8988T (cell line): Measurements from ENCODE around the gene ADAM12.
"Not testable (repeated sequence)": the region's sequence is repeated elsewhere in the genome, so short reads cannot be mapped to it uniquely, and the experiment has no call there.

Source experiments
- DNase-seq: peaks from one replicate; pipeline ENCODE4 v3.0.0; 2011

The ADAM12 gene

DNA sequence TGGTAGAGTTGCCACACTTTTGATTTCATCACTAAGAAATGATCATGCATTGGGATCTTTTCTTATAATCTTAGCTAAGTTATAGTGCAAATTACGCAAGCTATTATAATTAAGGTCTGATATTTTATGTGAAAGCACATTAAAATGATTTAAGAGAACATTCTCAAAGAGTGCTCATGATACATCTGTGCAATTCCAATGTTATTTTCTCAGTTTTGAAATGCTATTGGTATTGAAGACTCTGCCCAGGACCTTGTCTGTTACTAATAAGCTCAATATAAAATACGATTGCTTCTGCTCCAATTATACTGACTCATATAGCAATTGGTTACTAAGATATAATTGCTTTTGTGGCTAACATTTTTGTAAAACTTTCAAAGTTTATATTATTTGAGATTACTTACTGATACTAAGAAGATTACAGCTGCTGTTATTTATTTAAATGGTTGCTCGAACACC is 180.9 kb downstream of the ADAM12 start:
- no peak for DNase-seq

- no peak for DNase-seq
These were observed 182.6 kb downstream of the ADAM12 start for GRCh38 chr10:126205486-126206205.

GRCh38 chr10:126204320-126204719 is 184.0 kb downstream of the ADAM12 start:
- DNase-seq: no peak

DNA sequence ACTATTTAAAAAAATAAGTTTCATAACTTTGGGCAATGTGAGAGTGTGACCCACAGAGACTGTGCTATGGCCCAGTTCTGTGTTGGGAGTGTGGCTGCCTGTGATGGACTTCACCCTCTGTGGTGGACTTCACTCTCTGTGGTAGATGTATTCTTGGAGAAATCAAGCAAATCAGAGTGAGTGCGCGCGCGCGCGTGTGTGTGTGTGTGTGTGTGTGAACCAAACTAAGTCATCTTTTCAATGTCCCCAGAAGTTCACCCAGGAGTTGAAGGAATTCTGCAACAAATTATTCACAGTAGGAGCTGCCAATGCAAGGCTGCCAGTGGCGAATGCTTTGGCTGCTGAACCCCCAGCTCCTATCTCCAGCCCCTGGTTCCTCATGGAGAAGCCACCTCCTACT is 184.5 kb downstream of the ADAM12 start:
- DNase-seq: no peak

- DNase-seq: no peak
These were observed 186.7 kb downstream of the ADAM12 start for GRCh38 chr10:126201603-126202002.

DNA sequence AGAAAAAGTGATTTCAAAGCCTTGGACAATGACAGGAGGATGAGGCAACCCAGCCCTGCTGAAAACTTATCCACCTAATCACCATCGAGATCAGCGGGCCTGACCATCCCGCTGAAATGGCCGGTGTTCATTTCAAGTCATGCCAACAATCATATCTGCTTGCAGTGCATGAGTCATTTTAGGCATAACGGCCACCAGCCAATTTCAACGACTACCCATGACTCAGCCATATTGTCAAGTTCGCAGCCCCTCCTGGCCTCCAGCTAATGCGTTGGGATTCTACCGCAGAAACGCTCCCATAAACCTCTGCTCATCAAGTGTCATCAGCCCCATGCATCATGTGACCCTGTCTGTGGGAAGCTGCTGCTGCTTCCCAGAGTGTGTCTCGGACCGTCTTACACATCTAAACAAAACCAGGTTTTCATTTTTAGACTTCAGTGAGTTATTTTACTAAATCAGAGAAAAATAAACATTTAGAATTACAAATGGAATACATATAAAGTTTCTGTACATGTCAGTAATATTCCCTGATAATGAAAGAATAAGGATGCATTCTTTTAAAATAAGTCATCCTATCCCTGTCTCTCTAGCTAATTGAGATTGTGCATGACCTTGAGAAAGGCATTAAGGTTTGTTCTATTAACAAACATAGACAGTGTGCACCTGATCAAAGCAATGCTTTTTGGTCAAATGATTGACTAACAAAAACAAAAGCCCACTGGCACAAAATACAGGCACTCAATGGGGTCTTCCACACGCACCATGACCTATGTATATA is 188.9 kb downstream of the ADAM12 start:
- DNase-seq: no peak

GRCh38 chr10:126198681-126199080 is 189.6 kb downstream of the ADAM12 start:
- DNase-seq: no peak

DNA sequence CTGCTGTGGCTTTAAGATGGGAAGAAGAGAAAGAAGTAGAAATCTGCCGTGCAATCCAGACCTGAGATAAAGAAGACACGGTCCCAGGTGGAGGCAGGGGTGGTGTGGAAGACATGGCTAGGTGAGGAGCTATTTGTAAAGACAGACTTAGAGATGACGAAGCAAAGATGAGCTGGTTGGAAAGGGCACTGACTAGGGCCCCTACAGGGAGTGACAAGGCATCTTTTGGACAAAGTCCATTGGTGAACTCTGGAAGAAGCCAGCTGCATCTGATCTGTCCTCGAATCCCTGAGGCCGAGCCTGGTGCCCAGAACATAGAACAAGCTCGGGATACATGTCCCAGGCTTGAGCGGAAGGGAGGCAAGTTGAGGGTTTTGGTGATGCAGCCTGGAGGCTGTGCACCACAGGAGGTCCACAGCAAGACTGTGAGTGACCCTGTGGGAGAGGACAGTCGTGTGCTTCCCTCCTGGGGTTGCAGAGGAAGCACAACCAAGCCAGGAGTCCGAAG is 191.2 kb downstream of the ADAM12 start:
- DNase-seq: no peak

GRCh38 chr10:126196281-126196680 is 192.0 kb downstream of the ADAM12 start:
- DNase-seq: no peak

DNA sequence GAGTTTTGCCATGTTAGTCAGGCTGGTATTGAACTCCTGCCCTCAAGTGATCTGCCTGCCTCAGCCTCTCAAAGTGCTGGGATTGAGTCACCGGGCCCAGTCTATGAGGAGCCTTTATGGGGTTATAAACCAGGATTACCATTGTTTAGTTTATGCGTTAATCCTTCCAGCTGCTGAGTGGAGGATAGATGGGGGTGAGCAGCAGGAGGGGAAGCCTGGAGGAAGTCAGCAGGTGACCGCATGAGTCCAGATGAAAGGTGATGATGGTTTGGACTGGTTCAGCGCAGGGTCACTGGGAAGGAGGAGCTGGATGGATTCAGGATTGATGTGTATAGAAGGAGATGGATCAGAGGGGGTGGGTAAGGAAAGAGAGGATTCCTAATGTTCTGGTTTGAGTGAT is 197.1 kb downstream of the ADAM12 start:
- DNase-seq: no peak

DNA sequence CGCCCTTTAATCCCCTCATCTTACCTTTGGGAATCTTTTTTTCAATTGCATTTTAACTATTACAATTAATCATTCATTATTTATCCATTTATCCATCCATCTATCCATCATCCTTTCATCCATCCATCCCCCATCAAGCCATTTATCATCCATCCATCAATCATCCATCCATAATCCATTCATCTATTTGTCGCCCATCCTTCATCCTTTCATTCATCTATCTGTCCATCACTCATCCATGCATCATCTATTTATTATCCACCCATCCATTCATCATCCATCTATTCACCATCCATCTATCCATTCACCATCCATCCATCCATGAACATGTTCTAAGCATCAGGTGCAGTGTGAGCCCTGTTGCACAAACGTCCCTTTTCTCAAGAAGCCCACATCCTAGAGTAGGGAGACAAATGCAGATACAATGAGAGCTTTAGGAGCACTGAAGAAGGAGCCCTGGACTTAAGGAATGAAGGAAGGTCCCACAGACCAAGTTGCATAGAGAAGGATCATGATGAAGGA is 199.5 kb downstream of the ADAM12 start:
- no peak for DNase-seq

- no peak for DNase-seq
These were observed 200.9 kb downstream of the ADAM12 start for GRCh38 chr10:126187399-126187798.

GRCh38 chr10:126186766-126187165 is 201.5 kb downstream of the ADAM12 start:
- DNase-seq: no peak

DNA sequence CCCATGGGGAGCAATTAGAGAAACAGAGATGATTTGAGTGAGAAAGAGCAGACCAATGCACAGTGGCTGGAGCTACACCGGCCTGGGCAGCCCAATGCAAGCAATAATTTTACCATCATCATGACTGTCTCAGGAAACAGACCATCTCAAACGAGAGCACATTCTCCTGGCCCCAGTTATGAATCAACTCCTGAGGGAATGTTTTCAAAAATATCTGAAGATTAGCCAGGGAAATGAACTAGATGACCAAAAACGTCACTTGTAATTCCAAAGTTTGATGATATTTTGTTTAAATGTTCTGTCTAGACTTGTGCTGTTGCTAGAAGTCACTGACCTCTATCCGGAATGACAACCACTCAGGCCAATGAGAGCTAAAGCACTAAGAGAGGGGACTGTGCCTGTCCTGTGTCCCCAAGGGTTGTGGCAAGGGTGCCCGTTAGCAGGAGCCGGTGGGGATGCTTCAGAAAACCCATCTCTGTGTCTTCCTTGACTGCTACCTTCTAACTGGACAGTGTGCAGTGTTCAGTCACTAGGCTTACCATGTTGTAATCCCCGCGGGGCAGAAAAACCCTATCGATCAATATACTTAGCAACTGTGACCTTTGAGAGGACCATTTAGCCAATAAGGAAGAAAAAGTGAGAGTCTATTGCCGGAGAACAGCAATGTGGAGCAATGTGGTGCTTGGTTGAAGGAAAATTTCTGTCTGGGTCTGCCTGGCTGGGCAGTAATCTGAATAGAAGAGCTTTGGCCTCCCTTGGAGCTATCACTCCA is 202.4 kb downstream of the ADAM12 start:
- DNase-seq: no peak

DNA sequence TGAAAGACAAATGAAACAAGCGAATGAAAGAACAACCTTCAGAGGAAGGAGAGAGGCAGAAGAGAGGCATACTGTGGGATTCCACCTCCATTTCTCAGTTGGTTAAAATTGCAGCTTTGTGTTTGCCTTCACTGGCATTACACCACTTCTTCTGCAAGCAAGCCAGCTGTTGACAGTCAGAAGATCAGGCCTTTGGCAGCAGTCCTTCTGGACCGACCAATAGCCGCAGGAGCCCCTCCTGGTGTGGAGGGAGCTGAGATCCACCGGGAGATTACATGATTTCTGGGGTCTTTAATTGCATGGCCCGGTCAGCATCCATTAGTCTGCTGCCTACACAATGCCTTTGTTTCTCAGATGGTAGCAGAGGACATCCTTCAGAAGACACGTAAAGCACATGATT is 206.7 kb downstream of the ADAM12 start:
- no peak for DNase-seq

- DNase-seq: no peak
These were observed 208.6 kb downstream of the ADAM12 start for GRCh38 chr10:126179637-126180036.

GRCh38 chr10:126177417-126178030 is 210.8 kb downstream of the ADAM12 start:
- no peak for DNase-seq

DNA sequence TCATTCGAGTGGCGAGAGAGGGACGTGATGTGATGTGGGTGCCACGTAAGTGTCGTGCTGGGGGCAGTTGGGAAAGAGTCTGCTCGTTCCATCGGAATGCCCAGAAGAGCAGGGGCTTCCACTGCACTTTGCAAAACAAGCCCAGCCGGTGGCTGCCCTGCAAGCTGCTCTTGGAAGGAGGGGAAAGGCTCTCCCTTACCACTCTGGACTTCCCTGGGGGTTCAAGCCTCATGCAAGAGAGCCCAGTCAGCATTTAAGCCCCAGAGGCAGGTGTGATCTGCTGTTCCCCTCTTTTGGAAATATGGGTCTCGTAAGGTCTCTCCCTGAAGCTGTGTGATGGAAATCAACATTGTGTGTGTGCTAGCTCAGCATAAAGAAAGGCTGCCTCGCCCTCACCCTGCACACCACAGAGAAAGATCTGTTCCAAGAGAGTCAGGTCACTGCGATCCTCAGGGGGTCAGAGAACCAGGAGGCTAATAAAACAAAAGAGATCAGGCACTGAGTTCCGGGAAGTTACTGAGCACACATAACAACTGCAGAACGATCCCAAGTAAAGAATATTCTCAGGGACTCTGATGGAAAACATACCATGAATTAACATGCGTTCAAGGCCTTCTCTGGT is 212.5 kb downstream of the ADAM12 start:
- DNase-seq: no peak

- not testable (repeated sequence) for DNase-seq
These were observed 215.5 kb downstream of the ADAM12 start for GRCh38 chr10:126172755-126173154.

- DNase-seq: no peak
These were observed 216.7 kb downstream of the ADAM12 start for GRCh38 chr10:126171555-126171954.

GRCh38 chr10:126170776-126171175 is 217.5 kb downstream of the ADAM12 start:
- DNase-seq: no peak

DNA sequence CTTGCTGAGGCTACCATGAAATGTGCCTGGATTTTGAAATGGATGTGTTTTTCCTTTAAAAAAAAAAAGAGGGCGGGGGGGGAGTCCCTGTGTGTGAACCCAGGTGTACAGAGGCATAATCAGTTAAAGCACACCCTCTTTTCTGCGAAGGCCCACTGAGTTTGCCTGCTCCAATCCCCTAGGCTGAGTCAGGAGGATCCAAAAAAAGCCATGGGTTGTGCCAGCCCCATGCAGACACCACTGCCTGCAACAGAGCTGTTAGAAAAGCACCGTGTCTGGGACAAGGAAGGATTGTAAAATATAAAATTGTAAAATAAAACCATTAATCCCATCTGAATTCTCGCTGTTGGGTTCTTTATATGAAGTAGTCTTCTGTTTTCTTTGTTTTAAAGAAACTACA is 217.9 kb downstream of the ADAM12 start:
- DNase-seq: no peak
